ENCODE results near the gene DCAKD. TPM values are rescaled to one million over a fixed set of nuclear protein-coding genes. Genes with fewer than 3 reads are reported as not detected.

The DCAKD gene
- total RNA-seq, 1 experiment from 2014 or later = 44.9 TPM

GRCh38 chr17:45004388-45004787, 47.0 kb downstream of the DCAKD start:
- no peak for DNase-seq (ENCODE audit: low spot score)

- no peak for DNase-seq (ENCODE audit: low spot score)
These were observed 47.6 kb downstream of the DCAKD start for GRCh38 chr17:45003877-45004276.

- no peak for DNase-seq (ENCODE audit: low spot score)
These were observed 50.1 kb downstream of the DCAKD start for GRCh38 chr17:45001310-45001709.

- no peak for DNase-seq (ENCODE audit: low spot score)
These were observed 52.0 kb downstream of the DCAKD start for GRCh38 chr17:44999433-44999832.

GRCh38 chr17:44998646-44999045, 52.8 kb downstream of the DCAKD start:
- DNase-seq (ENCODE audit: low spot score) = no peak

GRCh38 chr17:44997733-44998520, 53.5 kb downstream of the DCAKD start:
- DNase-seq (ENCODE audit: low spot score) = no peak

GRCh38 chr17:44996304-44996703, 55.1 kb downstream of the DCAKD start:
- no peak for DNase-seq (ENCODE audit: low spot score)

- no peak for DNase-seq (ENCODE audit: low spot score)
These were observed 55.9 kb downstream of the DCAKD start for GRCh38 chr17:44995436-44996001.

- no peak for DNase-seq (ENCODE audit: low spot score)
These were observed 59.0 kb downstream of the DCAKD start for GRCh38 chr17:44992242-44992939.

GRCh38 chr17:44990994-44991393, 60.4 kb downstream of the DCAKD start:
- DNase-seq (ENCODE audit: low spot score) = no peak

GRCh38 chr17:44989552-44990138, 61.8 kb downstream of the DCAKD start:
- DNase-seq (ENCODE audit: low spot score) = no peak

GRCh38 chr17:44988044-44988942, 63.1 kb downstream of the DCAKD start:
- DNase-seq (ENCODE audit: low spot score) = no peak

GRCh38 chr17:44983563-44983962, 67.9 kb downstream of the DCAKD start:
- no peak for DNase-seq (ENCODE audit: low spot score)

- no peak for DNase-seq (ENCODE audit: low spot score)
These were observed 69.2 kb downstream of the DCAKD start for GRCh38 chr17:44982113-44982702.

- peak; percentile 26 for DNase-seq (ENCODE audit: low spot score)
These were observed 70.0 kb downstream of the DCAKD start for GRCh38 chr17:44981221-44981968.

GRCh38 chr17:44979426-44979995, 71.9 kb downstream of the DCAKD start:
- no peak for DNase-seq (ENCODE audit: low spot score)

- no peak for DNase-seq (ENCODE audit: low spot score)
These were observed 72.6 kb downstream of the DCAKD start for GRCh38 chr17:44978807-44979206.

- no peak for DNase-seq (ENCODE audit: low spot score)
These were observed 73.5 kb downstream of the DCAKD start for GRCh38 chr17:44977814-44978550.

GRCh38 chr17:44977065-44977464, 74.4 kb downstream of the DCAKD start:
- DNase-seq (ENCODE audit: low spot score) = no peak
